Activated CD4-positive, alpha-beta T cell treated with anti-CD3 and anti-CD28 coated beads, Interleukin-2, Interleukin-4, amounts not matched to agents 100 ng/mL and 50 ng/mL, durations not matched to agents 16 hours and 8 hours (primary cell): ENCODE results near the gene HRK.

ENCODE experiments used
- DNase-seq: peaks from one replicate; pipeline ENCODE4 v3.0.0-alpha.2; 2020; ENCODE audit warnings: low spot score

HRK gene

DNA sequence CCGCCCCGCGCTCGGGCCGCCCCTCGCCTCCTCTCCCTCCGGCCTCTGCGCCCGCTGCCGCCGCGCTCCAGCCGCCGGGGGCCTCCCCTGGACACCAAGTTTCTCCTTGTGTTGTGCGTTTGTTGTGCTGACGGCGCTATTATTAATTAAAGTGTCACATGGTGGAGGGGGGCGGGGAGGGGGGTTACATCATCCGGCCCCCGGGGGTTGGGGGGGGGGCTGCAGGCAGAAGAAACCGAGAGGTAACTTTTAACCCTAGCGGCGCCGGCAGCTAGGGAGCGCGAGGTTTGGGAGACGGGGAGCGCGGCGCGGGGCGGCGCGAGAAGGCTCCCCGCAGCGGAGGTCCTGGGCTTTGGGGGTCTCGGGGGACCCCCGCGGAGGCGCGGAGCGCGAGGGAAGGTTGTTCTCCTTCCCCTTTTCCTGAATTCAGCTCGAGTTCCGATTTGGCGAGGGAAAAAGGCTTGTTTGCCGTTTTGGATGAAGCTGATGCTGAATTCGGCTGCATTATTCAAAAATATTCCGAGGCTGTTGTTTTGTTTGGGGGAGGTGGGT, at the start of gene HRK:
Gene HRK (minus strand): TSS at position 117 of the 552 bp plus-strand sequence. CDS start 134 bp downstream, outside the sequence.
- DNase-seq = no peak

DNA sequence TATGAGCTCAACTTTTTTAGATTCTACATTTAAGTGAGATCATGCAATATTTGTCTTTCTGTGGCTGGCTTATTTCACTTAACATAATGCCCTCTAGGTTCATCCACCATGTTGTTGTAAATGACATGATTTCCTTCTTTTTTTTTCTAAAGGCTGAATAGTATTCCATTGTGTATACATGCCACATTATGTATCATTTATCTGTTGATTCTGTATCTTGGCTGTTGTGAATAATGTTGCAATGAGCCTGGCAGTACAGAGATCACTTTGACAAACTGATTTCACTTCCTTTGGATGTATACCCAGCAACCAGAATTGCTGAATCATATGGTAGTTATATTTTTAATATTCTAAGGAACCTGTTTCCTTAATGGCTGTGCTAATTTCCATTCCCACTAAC, 48.6 kb upstream of the HRK start:
- no peak for DNase-seq

DNA sequence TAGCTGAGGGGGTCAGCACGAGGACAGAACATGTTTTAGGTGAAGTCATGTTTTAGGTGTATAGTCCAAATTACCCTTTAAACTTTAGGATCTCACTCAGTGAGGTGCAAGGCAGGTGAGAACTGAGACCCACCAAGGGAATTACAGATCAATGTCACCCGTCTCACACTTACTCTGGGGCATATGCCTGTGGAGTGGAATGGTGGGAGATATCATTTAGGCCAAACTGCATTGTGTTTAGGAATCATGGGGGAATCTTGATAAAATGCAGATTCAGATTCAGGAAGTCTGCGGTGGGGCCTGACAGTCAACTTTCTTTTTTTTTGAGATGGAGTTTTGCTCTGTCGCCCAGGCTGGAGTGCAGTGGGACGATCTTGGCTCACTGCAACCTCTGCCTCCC, 47.3 kb upstream of the HRK start:
- no peak for DNase-seq

DNA sequence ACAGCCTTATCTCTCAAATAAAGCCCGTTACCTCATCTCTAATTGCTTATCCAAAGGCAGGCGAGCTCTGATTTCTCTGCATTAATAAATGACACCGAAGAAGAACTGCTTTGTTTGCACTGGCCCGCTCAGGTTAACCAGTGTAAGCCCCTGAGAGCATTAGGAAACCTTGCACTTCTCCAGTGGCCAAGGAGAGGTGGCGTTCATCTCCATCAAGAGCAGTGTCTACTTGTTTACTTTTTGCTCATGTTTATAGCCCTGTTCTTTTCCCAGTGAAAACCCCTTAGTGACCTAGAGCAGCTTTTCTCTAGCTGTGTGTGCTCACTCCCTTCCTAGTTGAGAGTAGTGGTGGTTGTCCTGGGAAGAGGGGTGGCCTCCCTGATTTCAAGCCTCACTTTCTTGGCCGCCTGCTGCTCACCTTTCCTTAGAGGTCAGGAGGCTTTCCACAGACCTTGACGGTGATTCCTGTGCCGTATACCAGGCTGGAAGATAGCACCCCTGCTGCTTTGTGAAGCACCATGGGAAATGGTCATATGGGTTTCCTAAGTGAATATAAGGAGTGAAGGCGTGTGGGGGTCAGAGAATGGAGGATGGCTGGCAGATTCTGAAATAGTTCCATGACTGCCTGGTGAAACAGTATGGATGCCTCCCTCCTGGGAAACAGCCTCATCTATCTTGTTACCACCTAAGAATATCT, 46.2 kb upstream of the HRK start:
- no peak for DNase-seq

DNA sequence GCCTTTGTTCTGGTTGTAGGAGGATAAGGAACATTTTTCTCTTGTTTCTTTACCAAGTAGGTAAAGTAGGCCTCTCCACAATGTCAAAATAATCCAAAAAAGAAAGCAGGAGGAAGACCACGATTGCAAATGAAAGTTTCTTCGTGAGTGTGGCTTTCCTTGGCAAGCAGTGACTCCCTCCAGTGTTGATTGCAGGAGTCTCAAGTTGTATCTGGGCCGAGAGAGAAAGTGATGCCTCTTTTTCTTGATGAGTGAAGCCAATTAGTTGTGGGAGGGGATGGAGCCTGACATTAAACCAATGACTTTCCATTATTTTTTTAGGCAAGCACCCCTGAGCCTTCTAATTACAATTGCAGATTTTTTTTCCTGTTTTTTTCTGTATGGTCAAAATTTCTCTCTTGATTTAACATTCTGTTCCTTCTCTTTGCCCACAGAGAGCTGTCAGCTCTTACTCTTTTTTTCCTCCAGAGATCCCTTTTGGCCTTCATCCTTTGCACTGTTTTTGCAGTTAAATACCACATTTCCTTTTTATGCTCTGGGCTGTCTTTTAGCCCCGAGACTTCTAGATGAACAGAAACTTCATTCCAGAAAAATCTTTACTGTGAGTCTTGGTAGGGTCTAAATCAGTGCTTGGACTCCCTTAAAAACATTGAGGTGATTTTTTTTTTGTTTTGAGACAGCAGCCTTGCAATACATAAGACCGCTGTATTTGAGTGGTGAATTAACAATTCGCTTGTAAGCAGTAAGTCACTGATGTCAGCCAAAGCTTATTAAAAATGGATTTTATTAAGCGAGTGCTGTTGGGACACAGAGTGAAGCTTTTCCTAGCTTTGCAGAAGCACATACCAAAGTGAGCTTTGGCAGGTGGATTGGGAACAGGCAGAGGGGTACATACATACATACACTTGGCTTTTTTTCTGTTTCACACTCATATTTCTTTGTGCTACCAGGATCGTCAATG, 45.3 kb upstream of the HRK start:
- no peak for DNase-seq

DNA sequence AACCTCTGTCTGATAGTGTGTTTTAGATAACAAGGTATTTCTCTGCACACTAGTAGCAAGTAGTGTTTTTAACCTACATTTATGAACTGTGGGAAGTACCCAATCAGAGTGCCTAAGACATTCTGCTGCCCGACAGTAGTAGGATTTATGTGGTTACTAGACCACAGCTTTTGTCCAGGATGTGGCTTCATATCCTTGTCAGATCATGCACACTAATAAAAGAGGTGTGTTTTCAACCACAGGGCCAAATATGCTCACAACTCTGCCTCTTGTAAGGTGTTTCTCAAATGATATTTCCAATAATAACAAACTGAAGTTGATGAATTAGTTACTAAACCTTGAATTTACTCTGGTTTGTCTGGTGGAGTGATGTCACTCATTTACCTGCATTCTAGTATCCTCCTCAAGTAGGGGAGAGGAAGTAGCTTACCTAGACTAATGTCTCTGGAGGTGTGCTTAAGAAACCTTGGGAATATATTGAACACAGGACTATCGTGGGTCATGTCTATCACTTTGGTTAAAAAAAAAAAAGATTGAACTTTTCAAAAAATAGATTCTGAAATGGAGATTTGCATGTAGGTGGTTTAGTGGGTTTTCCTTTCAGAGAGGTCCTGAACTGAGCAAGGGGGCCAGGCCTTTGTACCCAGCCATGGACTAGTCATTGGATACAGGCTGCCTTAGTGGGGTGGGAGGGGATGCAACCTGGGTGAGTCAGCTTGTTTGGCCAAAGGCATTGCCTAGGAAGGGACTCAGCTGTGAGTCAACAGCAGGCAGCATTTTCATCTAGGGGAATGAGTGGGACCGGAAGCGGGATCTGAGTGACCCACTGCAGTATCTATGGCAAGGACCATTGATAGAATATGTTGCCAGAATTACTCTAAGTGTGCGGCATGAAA, 43.6 kb upstream of the HRK start:
- DNase-seq = peak; percentile 93

DNA sequence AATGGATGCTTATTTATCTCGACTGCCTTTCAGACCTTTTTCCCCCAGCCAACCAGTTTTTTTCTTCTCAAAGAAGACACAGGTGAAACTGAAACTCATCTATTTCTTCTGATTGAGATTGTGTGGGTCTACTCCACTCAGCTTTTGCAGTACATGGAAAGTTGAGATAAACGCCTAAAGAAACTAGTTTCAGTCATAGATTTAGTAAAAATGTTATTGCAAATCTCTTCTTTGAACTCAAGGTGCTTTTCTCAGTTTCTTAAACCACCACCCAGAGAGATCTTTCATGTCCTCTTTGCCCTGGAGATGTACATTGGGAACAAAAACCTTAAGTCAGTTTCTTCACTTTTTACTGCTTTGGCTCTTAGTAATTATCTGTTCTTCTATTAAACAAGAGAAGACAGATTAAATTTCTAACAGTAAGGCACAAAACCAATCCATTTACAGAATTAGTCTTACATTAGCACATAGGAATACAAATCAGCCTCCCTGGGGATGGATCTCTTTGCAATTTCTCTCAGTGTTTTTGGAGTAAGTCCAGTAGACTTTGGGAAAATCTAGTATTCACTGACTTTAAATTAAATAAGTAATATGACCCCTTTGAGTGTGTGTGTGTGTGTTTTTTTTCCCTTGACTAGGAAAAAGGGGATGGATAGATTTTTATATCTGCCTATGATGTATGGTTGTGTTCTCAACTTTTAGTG, 41.1 kb upstream of the HRK start:
- peak; percentile 74 for DNase-seq

DNA sequence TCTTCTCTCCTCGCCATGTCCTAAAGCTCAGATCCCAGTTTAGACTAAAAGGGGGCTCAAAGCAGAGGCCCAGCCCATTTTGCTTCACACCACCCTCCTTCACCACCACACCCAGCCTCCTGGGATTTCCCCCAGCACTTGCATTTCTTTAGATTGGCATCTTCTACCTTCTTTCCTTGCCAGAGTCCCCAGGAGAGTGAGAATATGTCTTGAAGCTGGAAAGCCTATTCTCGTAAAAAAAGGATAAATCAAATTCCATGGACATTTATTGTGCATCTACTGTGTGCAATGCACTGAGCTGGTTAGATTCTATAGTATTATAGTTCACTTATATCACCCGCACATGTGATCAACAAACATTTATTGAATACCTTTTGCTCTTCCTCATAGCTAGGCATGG, 39.7 kb upstream of the HRK start:
- DNase-seq = no peak

DNA sequence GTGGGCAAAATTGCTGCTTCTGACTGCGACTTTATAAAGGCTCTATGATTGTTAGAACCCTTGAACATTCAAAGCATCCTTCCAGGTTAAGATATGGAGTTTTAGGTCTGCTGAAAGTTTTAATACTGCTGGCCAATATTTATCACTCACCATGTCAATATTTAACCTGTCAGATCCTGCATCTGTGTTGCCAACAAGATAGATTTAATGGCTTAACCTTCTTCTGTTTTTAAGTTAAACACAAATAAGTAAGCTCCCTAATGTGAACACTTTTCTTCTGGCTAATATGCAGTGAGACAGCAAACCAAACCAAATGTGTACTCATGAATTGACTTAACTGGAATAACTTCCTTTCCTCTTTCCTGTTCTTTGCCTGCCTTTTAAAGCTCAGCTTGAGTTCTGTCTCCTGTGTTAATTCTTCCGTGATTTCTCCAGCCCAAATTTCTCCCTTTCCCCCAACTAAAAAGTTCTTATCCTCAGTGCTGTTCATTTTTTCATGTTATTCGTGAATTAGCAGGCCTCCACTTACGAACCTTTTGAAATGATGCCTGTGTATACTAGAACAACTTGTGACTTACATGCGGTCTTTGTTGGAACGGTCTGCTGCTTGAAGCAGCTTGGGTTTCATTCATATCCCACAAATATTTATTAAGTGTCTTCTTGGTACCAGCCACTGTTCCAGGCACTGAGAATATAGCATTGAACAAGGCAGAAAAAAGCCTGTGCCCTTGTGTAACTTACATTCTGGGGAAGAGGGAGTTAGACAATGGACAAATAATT, 38.7 kb upstream of the HRK start:
- DNase-seq = no peak

DNA sequence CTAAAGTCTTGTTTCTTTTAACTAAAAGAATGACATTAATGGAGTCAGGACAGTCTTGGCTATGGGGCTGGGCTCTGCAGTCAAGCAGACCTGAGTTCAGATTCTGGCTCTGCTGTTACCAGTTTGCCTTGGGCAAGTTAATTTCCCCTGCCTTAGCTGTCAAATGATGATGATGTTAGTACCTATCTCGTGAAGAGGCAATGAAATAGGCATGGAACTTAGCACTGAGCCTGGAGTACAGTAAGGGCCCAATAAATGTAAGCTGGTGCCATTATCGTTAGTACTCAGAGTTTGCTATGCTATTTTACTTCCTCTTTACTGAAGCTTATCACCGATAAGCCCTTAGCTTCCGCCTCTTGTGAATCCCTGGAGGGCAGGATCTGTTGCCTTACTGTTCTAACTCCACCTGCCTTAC, 38.0 kb upstream of the HRK start:
- no peak for DNase-seq

DNA sequence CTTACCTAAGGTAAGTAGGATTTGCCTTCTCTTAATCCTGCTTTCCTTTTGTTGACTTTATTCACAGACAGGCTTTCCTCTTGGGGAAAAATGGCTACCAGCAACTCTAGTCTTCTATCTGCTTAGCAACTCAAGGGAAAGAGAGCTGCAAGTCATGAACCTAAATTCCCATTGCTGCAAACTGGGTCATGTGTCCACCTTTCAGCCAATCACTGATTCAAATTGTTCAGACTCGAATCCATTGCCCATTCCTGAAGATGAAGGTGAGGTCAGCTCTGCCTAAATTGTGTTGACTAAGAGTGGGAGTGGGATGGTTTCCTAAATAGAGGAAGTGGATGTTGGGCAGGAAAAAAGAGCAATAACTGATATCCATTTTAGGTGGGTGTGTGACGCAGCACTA, 37.2 kb upstream of the HRK start:
- DNase-seq = no peak

DNA sequence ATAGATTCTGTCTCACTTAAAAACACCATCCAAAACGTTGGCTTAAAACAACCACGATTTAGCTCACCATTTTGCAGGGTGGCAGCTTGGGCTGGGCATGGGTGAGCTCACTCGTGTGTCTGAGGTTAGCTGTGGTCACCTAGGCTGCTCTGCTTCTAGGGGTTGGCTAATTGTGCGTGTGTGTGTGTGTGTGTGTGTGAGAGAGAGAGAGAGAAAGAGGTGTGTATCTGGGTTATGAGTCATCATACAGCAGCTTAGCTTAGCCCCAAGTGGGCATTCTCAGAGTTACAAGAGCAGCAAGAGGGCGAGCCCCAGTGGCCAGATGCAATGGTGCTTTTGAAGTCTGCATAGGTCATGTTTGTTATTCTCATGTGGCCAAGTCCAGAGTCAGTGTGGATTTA, 35.5 kb upstream of the HRK start:
- peak; percentile 74 for DNase-seq

DNA sequence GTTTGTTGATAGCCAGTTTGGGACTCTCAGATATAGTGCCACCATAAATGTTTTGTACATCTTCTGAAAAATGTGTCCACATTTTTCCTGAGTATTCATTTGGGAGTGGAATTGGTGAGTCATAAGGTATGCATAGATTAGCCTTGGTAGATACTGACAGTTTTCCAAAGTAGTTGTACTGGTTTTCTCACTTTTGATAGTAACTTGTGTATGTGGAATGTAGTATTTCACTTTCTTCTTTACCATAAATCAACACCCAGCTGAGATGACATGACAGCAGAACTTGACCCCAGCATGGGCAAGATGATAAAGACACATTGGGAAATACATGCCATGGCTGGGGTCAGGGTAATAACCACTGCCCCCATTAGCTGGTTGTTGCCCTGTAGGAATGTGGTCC, 34.9 kb upstream of the HRK start:
- no peak for DNase-seq

DNA sequence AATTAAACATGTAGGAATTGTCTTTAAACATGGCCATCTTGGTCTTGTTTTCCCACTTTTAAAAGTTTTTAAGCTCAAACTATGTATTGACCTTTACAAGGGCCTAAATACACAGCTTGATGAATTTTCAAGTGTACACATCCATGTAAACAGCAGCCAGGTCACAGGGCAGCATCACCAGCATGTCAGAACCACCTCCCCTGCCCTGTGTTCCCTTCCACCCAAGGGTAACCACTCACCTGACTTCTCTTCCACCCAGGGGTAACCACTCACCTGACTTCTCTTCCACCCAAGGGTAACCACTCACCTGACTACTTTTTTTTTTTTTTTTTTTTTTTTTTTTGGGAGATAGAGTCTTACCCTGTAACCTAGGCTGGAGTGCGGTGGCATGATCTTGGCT, 34.1 kb upstream of the HRK start:
- DNase-seq = no peak

DNA sequence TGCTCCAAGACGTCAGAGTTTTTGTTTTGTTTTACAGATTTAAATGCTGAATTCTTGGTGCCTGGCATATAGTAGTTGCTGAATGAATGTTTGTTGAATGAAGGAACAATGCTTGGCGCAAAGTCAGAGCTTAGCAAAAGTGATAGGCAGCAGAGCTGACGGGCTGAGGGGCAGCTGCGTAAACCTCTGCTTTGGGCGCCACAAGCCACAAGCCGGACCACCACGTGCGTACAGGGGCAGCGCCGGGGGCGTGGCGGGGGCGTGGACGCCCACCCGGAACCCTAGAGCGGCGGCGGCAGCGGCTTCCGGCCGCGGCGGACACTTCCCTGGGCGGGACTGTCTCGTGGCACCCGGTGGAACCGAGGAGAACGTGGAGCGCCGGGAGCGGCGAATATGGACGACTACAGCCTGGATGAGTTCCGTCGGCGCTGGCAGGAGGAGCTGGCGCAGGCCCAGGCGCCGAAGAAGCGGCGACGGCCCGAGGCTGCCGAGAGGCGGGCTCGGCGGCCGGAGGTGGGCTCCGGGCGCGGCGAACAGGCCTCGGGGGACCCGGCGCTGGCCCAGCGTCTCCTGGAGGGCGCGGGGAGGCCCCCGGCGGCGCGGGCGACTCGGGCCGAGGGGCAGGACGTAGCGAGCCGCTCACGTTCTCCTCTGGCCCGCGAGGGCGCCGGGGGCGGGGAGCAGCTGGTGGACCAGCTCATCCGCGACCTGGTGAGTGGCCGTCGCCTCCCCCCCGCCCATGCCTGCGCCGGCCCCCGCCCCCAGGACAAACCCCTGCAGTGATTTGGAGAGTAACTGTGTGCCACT, 29.6 kb upstream of the HRK start, which contains the start of gene FBXW8:
Gene FBXW8 (plus strand): TSS at position 306 of the 807 bp plus-strand sequence. CDS start 88 bp downstream, at position 394.
- peak; percentile 73 for DNase-seq

DNA sequence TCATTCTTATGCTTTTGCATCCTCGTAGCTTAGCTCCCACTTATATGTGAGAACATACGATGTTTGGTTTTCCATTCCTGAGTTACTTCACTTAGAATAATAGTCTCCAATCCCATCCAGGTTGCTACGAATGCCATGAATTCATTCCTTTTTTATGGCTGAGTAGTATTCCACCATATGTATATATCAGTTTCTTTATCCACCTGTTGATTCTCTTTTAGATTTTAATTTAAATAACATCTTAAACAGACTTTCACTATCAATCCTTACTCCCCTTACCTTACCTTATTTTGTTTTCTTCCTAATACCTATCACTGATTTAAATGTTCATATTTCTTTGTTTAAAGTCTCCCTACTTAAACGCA, 29.0 kb upstream of the HRK start:
- DNase-seq = no peak

DNA sequence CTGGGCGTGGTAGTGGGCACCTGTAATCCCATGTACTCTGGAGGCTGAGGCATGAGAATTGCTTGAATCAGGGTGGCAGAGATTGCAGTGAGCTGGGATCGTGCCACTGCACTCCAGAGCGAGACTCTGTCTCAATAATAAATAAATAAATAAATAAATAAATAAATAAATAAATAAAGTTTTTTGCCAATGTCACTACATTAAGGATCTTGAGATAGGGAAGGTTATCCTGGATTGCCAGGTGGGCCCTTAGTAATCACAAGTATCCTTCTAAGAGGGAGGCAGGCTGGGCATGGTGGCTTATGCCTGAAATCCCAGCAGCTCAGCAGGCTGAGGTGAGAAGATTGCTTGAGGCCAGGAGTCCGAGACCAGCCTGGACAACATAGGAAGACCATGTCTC, 25.0 kb upstream of the HRK start:
- DNase-seq = no peak

DNA sequence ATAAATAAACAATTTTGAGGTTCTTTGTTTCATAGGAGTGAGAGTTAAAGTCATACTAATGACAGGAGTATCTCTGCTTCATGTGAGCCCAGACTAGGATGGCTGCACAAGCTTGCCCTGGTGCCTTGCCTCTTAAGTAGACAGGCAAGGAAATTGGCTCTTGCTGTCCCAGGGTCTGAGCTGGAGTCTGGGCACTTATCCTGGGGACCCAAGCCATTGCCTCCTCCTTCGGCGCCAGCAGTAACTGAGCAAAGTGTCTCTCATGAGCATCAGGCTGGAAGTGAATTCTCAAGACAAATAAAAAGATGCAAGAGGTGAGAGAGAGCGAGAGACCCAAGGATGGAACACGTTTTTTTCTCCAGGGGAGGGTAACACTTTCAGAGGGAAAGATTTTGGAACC, 22.6 kb upstream of the HRK start:
- no peak for DNase-seq

DNA sequence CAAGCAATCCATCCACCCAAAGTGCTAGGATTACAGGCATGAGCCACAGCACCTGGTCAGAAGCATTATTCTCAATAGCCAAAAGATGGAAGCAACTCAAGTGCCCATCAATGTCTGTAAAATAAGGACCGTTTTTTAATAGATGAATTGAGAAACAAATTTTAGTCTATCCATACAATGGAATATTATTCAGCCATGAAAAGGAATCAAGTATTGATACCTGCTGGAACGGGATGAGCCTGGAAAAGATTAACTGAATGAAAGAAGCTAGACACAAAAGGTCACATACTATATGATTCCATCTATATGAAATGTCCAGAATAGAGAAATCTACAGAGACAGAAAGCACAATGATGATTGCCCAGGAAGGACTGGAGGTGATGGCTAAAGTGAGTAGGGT, 20.4 kb upstream of the HRK start:
- no peak for DNase-seq

DNA sequence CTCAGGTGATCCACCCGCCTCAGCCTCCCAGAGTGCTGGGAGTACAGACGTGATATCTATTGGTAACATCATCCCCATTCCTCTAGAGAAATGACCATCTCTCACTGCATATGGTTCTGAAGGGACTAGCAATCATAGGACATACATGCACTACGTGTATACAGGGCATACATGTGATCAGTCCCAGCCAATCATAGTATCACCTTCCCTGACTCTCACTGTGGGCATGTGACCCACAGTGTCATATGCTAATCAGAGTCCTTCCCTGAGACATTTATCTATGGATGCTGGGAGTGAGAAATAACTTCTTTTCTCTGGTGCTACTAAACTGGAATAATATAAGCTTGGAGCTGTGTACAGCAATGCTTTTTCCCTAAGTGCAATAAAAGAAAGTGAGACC, 17.4 kb upstream of the HRK start:
- no peak for DNase-seq
